ENCODE data around the gene CD3E.
"Not testable (repeated sequence)": the region's sequence is repeated elsewhere in the genome, so short reads cannot be mapped to it uniquely, and the experiment has no call there.

CD3E gene

GRCh38 chr11:118290923-118291322 lies 13.6 kb upstream of the CD3E start:
- DNase-seq (ENCODE audit: low spot score): no peak

- DNase-seq (ENCODE audit: low spot score): no peak
Measured at GRCh38 chr11:118291477-118292135, 12.9 kb upstream of the CD3E start.

- DNase-seq (ENCODE audit: low spot score): no peak
Measured at GRCh38 chr11:118294053-118294452, 10.5 kb upstream of the CD3E start.

- no peak for DNase-seq (ENCODE audit: low spot score)
Measured at GRCh38 chr11:118295199-118295598, 9.3 kb upstream of the CD3E start.

- no peak for DNase-seq (ENCODE audit: low spot score)
Measured at GRCh38 chr11:118295815-118296454, 8.6 kb upstream of the CD3E start.

GRCh38 chr11:118301600-118302195 lies 2.8 kb upstream of the CD3E start:
- DNase-seq (ENCODE audit: low spot score): no peak

GRCh38 chr11:118304227-118304567 lies 333 bp upstream of the CD3E start:
- DNase-seq (ENCODE audit: low spot score): no peak

GRCh38 chr11:118305726-118306125 lies 1.2 kb downstream of the CD3E start:
- DNase-seq (ENCODE audit: low spot score): no peak

GRCh38 chr11:118306556-118306955 lies 2.0 kb downstream of the CD3E start:
- no peak for DNase-seq (ENCODE audit: low spot score)

- not testable (repeated sequence) for DNase-seq (ENCODE audit: low spot score)
Measured at GRCh38 chr11:118308995-118309528, 4.5 kb downstream of the CD3E start.

- DNase-seq (ENCODE audit: low spot score): no peak
Measured at GRCh38 chr11:118310271-118310670, 5.7 kb downstream of the CD3E start.

GRCh38 chr11:118310781-118311485 lies 6.4 kb downstream of the CD3E start:
- DNase-seq (ENCODE audit: low spot score): no peak

GRCh38 chr11:118311518-118311917 lies 7.0 kb downstream of the CD3E start:
- DNase-seq (ENCODE audit: low spot score): no peak

GRCh38 chr11:118312328-118312727 lies 7.8 kb downstream of the CD3E start:
- DNase-seq (ENCODE audit: low spot score): no peak

GRCh38 chr11:118313242-118313641 lies 8.7 kb downstream of the CD3E start:
- no peak for DNase-seq (ENCODE audit: low spot score)

GRCh38 chr11:118314988-118315411 lies 10.5 kb downstream of the CD3E start:
- no peak for DNase-seq (ENCODE audit: low spot score)

GRCh38 chr11:118318124-118318523 lies 13.6 kb downstream of the CD3E start:
- DNase-seq (ENCODE audit: low spot score): no peak

- no peak for DNase-seq (ENCODE audit: low spot score)
Measured at GRCh38 chr11:118318581-118319336, 14.2 kb downstream of the CD3E start.

- no peak for DNase-seq (ENCODE audit: low spot score)
Measured at GRCh38 chr11:118319337-118319707, 14.8 kb downstream of the CD3E start.

GRCh38 chr11:118320515-118320914 lies 16.0 kb downstream of the CD3E start:
- DNase-seq (ENCODE audit: low spot score): no peak

GRCh38 chr11:118321386-118322082 lies 17.0 kb downstream of the CD3E start:
- DNase-seq (ENCODE audit: low spot score): no peak

All from SK-N-DZ (cell line).